Renal cortex interstitium (tissue), 11 donors: ENCODE data around the gene FNDC3B. TPM values are rescaled to one million over a fixed set of nuclear protein-coding genes. Genes with fewer than 3 reads are reported as not detected.

Experiments used
- DNase-seq, 11 donors: peaks; one replicate each; pipeline ENCODE4 v3.0.0-alpha.2; 2013; ENCODE audit warnings: low read depth in 9 of 11, low spot score in 4 of 11; ENCODE audit errors: extremely low read depth in 1 of 11
- polyA plus RNA-seq, 3 donors: library from polyadenylated mRNA; unstranded; fragments of 120-200 nt; gene quantifications; one replicate each; pipeline ENCODE4 v1.2.1, GENCODE V29; 2013; ENCODE audit not compliant: insufficient read length in 3 of 3

The FNDC3B gene
- polyA plus RNA-seq, 3 donors = 55.0 to 61.0 (median 59.9) TPM

DNA sequence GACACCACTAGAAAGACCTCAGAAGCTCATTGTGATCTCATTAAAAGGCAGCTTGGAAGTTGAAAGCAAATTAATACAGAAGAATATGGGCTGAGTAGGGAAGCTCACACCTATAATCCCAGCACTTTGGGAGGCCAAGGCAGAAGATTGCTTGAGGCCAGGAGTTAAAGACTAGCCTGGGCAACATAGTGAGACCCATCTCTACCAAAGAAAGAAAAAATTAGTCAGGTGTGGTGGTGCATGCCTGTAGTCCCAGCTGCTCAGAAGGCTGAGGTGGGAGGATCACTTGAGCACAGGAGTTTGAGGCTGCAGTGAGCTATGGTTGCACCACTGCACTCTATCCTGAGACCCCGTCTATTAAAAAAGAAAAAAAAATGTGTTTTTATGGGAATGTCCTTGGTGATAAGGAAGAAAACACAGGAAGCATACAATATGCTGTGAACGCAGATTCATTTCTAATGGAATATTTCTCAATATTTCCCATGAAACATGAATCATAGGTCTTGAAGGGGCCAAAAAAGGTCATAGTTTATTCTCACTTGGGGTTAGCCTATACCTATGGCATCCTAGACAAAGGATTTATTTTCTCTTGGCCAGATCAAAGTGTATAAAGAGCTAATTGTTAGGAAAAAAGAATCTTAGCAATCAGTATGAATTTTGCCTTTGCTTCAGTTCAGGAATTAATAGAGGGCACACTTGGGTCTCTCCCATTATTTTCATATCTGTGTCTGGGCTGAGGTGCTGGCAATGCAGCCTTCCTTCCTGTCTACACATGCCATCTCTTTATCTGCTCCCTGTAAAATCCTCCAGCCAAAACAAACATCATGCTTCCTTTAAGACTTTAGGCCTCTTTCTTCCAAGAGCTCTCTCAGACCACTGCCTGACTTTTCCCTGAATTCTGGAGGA lies 98.2 kb downstream of the FNDC3B start:
- no peak for DNase-seq

DNA sequence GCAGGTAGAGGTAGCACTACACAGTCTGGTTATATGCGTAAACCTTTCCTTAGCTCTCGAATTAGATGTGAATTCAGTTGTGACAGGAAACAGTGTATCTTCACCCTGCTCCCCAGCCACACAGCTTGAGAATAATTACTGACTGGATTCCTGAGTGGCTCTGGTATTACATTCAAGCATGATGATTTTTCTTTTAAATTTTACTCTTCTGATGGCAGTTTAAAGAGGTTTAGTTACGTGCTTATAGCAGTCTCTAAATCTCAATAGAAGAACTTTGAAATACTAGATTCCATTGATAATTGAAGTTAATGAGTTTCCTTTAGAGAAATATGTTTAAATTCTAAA lies 98.8 kb downstream of the FNDC3B start:
- DNase-seq = no peak

DNA sequence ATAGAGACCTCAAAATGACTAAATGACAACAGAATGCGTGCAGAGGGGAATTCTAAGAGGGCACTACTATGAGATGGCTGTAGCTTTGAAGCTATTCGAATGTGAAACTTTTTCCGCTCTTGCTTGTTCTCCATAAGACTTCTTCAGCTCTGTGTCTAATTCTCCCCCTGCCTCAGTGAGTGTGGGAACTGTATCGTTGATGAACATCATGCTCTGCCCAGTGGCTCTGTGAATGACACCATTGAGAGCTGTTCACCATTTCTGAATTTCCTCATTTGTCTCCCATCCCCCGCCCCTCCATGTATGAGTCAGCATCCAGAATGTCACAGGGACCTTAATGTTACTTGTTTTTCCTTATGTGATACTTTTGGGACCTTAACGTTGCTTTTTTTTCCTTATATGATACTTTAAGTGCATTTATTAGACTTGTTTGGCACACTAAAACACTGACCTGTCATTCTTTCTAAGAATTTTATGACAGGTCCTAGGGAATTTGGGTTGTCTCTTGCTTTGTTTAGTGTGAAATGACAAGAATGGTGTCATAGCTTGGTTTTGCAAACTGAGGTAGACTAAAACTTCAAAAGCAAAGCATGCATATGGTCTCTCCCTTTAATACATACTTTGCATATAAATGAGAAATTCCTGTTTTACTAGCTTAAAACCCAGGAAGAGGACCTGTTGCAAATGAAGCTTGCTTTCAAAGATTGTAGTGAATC lies 99.6 kb downstream of the FNDC3B start:
- DNase-seq = no peak

DNA sequence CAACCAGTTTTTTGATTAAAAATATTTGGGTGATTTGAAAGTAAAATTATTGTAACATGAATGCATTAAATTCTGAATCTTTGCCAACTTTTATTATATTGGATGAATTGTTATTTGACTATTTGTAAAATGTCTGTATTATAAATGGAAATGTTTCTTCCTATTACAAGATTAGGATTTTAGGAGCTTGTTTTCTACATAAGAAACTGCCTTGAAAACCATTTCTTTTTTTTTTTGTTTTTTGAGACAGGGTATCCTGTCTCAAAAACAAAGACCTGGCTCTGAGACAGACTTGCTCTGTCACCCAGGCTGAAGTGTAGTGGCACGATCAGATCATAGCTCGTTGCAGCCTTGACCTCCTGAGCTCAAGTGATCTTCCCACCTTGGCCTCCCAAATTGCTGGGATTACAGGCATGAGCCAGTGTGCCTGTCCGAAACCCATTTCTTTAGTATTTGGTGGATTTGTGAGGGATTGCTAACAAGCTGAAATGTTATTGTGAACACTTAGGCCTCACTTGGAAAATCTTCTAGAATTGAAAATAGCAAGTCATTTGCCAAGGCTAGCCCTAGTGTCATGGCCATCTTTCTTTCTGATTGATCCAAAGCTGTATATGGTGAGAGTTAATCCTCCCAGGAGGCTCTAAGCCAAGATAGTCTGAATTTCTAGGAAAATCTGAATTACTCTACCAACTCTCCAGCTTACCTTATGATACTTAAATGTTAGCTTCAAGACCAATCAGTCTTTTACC lies 100.3 kb downstream of the FNDC3B start:
- no peak for DNase-seq

DNA sequence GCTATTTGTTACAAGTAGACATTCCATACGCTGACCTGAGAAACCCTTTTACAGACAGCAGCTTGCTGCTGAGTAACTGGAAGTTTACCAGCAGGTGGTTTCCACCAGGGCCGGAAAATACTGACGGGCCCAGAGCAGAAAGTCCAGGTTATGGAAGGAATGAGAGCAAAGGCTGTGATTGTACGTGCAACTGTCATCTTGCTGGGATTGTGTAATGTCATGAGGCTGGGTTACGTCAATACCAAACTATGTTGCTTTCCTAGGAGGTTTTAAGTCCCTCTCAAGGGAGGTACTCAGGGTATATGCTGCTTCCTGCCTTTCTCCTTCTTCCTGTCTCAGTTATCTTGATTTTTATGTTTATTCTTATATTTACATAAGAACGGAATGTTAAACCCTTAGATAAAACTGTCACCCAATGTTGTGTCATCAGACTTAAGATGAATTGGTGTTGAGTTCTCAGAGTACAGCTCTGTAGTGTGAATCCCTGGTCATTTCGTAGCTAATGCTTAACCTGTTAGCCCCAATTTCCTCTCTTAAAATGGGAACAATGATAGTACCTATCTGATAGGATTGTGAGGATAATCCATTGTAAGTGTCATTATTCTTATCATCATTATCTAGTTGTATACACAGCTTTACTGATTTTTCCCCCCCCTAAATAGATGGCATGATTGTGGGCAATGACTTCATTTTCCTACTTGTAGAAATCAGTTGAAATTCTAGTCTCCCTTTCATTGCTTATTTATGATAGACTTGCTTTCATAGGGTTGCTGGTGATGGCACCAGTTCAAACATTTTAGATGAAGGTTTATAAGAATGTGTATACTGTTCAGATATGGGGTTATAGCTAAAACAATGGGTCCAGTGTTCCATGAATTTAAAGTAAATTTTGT lies 101.4 kb downstream of the FNDC3B start:
- peak in 6 of 11 donors; percentile 36 to 75 (median 46) for DNase-seq

DNA sequence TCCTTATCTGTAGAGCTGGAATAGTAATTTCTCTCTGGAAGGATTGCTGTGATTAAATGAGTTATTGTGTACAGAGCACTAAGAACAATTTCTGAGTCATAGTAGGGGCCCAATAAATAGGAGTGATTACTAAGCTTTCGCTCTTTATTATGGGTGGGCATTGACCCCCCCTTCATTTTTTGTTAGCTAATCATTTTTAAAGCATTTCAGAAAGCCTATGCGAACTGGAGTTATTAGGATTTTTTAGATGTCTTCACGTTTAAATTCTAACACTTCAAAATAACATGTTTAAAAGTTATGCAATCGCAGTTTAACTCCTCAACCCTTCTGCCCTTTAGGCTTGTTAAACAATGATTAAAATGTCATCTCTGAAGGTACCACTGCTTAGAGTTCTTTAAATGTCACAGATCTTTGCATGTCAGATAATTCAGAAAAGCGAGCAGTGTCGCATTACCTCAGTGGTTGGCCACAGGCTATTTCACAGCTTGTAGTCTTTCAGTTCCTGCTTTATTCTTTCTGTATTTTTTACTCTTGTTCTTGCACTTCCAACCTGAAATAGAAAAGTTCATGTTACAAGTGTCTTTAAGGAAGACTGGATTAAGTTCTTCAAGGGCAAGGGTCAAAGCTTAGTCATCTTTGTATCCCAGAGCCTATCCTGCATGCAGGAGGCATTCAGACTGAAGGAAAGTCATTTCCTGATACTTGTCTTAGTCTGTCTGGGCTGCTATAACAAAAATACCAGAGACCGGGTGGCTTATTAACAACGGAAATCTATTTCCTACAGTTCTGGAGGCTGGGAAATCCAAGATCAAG lies 102.9 kb downstream of the FNDC3B start:
- DNase-seq = no peak

DNA sequence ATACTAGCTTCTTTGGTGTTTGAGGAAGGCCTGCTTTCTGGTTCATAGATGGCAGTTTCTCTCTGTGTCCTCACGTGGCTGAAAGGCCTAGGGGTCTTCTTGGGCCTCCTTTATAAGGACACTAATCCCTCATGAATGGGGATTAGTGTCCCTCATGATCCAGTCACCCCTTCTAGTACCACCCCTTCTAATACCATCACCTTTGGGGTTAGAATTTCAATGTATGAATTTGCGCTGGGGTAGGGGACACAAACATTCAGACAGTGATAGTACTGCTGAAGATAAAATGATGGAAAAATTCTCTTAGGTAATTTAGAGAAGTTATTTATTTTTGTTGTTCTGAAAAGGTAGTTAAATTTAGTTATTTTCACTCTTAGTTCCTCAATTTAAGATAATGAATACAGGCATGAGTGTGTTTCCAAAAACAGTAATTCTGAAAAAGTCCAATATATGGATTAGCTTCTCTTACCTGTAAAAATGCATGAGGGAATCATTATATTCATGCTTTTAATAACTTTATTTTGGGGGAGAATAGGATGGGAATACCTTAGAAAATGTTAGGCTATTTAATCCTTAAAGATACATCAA lies 103.6 kb downstream of the FNDC3B start:
- no peak for DNase-seq

DNA sequence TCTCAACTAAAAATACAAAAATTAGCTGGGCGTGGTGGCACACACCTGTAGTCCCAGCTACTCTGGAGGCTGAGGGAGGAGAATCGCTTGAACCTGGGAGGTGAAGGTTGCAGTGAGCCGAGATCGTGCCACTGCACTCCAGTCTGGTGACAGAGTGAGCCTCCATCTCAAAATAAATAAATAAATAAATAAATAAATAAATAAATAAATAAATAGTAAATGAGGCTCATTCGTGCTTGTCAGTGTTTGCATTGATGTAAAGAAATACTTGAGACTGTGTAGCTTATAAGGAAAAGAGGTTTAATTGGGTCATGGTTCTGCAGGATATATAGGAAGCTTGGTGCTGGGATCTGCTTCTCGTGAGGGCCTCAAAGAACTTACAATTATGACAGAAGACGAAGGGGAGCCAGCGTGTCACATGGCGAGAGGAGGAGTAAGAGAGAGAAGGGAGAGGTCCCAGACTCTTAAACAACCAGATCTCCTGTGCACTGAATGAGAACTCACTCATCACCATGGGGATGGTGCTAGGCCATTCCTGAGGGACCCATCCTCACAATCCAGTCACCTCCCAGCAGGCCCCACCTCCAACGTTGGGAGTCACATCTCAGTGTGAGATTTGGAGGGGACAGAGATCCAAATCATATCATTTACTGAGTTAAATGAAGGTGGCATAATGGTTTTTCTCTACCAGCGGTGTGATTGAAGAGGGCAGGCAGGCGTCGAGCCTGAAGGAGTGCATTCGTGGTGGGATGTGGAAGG lies 104.5 kb downstream of the FNDC3B start:
- no peak for DNase-seq

DNA sequence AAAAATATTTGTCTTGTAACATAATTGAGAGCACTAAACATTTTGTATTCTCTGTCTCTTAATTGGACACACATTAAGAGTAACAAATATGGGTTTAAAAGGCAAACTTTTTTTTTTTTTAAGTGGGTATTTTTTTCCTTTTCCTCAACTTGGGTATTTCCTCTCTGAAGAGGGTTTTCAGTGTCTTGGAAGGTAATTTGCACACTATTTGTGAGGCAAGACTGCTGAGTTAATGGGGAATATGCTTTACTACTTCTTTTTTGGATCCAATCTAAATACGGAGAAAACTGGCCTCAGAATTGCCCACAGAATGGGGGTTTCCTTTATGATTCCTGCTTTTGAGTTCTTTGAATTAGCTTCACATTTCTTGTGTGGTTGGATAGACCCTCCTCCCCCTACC lies 105.2 kb downstream of the FNDC3B start:
- no peak for DNase-seq

DNA sequence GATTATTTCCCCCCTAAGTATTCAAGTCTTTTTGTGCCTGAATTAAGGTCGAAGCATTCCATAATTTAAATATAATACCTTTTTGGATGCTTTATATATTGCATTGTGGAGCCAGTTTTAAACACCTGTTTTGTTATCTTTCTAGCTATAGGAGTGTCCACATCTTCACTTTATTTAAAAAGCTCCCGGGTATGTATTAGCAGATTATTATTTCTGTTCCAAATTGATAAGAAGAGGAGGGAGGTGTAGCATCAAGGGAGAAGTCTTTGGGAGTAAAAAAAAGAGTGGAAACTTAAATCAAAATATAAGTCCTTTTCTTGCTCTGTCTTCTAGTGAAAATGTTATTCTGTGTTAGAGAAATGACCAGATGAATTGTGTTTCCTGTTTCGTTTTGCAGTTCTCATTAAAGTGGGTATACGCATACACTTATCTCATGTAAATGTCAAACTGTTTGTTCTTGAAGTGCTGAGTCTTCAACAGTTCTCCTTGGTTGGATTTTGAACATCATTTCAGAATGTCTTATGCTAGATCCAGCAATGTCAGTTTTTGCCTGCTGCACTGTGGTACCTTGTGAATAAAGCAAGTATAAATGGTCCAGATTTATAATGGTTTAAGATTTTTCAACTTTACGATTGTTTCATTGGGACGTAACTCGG lies 105.8 kb downstream of the FNDC3B start:
- DNase-seq = no peak

DNA sequence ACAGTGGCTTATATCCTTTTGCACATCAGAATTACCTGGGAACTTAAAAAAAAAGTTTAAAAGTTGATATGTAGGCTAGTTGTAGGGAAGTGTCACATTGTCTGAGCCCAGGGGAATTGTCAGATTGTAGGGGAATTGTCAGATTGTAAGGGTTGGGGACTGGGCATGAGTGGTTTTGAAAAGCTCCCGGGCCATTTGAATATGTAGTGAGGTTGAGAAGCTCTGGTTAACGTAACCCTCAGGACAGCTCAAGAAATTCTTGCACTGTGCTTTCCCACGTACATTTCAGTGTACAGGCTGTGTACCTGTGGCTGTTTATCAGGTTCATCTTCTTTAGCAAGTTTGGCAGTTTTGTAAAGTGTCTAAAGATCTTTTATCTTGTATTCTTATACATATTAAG lies 107.0 kb downstream of the FNDC3B start:
- DNase-seq = no peak

DNA sequence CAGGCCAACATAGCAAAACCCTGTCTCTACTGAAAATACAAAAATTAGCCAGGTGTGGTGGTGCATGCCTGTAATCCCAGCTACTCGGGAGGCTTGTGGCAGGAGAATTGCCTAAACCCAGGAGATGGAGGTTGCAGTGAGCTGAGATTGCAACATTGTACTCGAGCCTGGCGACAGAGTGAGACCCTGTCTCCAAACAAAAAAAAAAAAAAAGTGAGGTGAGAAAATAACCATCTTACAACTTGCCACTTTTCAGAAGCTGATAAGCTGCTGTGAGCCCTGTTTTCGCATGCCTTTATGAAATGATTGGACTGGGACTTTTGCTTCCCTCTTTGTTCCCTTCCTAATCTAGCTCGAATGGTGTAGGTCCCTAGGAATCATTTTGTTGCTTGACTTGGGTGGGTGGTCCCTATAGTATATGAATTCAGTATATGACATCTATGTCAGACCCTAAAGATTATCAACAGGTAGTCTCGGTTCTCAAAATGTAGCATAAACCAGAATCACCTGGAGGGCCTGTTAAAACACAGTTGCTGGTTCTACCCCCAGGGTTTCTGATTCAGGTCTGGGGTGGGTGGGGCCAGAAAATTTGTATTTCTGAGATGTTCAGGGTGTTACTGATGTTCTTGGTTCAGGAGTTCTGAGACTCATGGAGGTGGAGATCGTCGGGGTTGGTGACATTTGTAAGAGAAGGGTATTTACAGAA lies 107.9 kb downstream of the FNDC3B start:
- no peak for DNase-seq

DNA sequence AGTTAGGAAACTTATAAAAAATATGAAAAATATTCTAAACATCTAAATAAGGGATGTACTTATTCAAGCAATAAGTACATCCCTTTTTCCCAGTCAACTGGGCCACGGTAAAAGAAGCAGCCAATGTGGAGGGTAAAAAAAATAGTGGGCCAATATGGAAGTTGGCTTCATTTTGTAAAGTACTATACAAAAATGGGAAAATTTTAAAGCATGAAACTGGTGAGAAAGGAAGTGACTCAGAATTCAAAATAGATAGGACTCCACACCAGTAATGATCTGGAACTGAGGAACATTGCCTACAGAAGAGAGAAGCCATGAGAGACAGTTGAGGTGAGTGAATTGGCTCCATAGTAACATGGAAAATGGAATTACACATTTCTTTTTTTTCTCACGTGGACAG lies 108.9 kb downstream of the FNDC3B start:
- no peak for DNase-seq

DNA sequence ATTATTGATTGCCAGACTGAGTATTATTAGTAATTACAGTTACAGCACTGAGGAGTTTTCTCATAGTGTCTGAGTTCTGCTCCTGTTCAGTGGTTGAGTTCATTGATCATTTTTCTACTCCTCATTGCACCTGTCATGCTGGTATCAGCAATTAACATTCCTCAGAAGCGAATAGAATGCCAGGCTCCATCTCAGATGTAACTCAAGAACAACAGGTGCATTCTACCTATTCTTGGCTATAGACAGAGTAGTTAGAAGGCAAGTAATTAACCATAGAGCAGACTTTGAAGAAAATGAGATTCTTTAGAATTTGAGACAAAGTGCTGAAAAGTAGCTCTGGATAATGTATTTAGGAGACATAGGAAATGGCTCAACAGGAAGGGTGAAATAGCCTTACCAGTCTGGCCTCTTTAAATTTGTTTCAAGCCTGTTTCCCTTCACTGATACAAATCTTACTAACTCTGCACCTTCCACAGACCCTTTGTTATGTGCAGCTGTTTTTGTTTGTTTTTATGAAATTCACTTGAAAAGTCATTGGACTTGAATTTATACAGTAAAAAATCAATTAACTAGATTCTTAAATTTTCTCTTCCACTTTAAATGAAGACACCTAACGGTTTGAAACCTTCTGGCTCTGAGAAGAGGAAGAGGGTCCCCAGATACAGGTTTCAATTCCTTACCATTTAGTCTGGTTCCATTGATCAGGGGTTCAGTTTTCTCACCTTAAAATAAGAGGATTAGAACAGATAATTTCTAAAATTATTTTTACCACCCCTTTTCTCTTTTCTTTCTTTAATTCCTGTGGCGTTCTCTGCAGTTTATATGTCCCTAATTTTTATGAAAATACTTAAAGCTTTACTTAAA lies 109.6 kb downstream of the FNDC3B start:
- DNase-seq = no peak

DNA sequence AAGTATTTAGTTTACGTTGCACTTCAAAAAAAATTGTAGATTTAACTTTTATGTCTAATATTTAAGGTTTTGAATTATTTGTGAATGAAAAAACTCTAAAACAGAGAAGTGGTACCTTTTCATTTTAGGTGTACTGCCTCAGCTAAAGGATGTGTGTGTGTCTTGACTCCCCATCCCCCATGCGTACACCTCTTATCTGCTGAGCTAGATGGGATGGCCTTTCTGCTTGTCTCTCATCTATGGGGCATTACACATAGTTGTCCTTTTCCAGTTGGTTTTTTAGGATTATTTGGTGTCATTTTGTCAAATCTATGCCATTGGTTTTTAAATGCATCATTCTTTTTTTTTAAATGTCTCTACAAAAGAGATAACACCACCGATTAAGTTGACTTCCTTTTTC lies 110.9 kb downstream of the FNDC3B start:
- no peak for DNase-seq
